ENCODE data around the gene PLCXD3. TPM values are rescaled to one million over a fixed set of nuclear protein-coding genes. Genes with fewer than 3 reads are reported as not detected.

The PLCXD3 gene
- total RNA-seq, 1 experiment from 2014 or later = not detected

GRCh38 chr5:41433552-41434181 lies 76.7 kb downstream of the PLCXD3 start:
- H3K27ac Mint-ChIP-seq (ENCODE audit: low read depth, unreplicated experiment) = no peak overlapping the region
- BruUV-seq (replicated peaks) = no TSS peak
- no peaks in the 10 kb centered on the region for H3K9me3 Mint-ChIP-seq (ENCODE audit: unreplicated experiment)
- intact Hi-C loops (cut with micrococcal nuclease) = no loop called here
- H3K4me1 Mint-ChIP-seq (ENCODE audit: insufficient read depth, unreplicated experiment) = no peaks in the 10 kb centered on the region
- H3K36me3 Mint-ChIP-seq (ENCODE audit: insufficient read depth, unreplicated experiment) = no peaks in the 10 kb centered on the region
- ChIA-PET CTCF (interaction anchor here (0.6 to 1.0 kb wide), 2 partner anchors 30 to 1765 kb away, joined by 3 read pairs; no protein-coding TSS in a partner anchor), POLR2A (no interaction called here)
- TF ChIP-seq CTCF (IDR thresholded peaks at IDR 0.05; ENCODE audit: unreplicated experiment) = peak; percentile 10
- H3K27me3 Mint-ChIP-seq (ENCODE audit: insufficient read depth, unreplicated experiment) = no peaks in the 10 kb centered on the region
- H3K4me3 Mint-ChIP-seq (ENCODE audit: unreplicated experiment) = no peak overlapping the region
- DNase-seq (ENCODE audit: unreplicated experiment) = peak; percentile 9

GRCh38 chr5:41432481-41433253 lies 77.7 kb downstream of the PLCXD3 start:
- Mint-ChIP-seq H3K27me3 (ENCODE audit: insufficient read depth, unreplicated experiment) (no peaks in the 10 kb centered on the region), H3K36me3 (ENCODE audit: insufficient read depth, unreplicated experiment) (no peaks in the 10 kb centered on the region), H3K27ac (ENCODE audit: low read depth, unreplicated experiment) (no peak overlapping the region), H3K4me1 (ENCODE audit: insufficient read depth, unreplicated experiment) (no peaks in the 10 kb centered on the region), H3K9me3 (ENCODE audit: unreplicated experiment) (no peaks in the 10 kb centered on the region), H3K4me3 (ENCODE audit: unreplicated experiment) (no peak overlapping the region)
- BruUV-seq (replicated peaks) = no TSS peak
- CTCF ChIA-PET = interaction anchor here (0.9 kb wide), 1 partner anchor 21 kb away, joined by 3 read pairs; no protein-coding TSS in a partner anchor
- no peak for DNase-seq (ENCODE audit: unreplicated experiment)
- POLR2A ChIA-PET = no interaction called here
- intact Hi-C loops (cut with micrococcal nuclease) = no loop called here
- TF ChIP-seq CTCF (IDR thresholded peaks at IDR 0.05; ENCODE audit: unreplicated experiment) = no peak

GRCh38 chr5:41427505-41427904 lies 82.9 kb downstream of the PLCXD3 start:
- intact Hi-C loops (cut with micrococcal nuclease) = no loop called here
- no peak overlapping the region for H3K4me3 Mint-ChIP-seq (ENCODE audit: unreplicated experiment)
- ChIA-PET CTCF (interaction anchor here (0.7 kb wide), 1 partner anchor 523 kb away, joined by 4 read pairs; no protein-coding TSS in a partner anchor), POLR2A (no interaction called here)
- H3K4me1 Mint-ChIP-seq (ENCODE audit: insufficient read depth, unreplicated experiment) = no peaks in the 10 kb centered on the region
- H3K27me3 Mint-ChIP-seq (ENCODE audit: insufficient read depth, unreplicated experiment) = no peaks in the 10 kb centered on the region
- DNase-seq (ENCODE audit: unreplicated experiment) = no peak
- no peaks in the 10 kb centered on the region for H3K36me3 Mint-ChIP-seq (ENCODE audit: insufficient read depth, unreplicated experiment)
- BruUV-seq (replicated peaks) = no TSS peak
- TF ChIP-seq CTCF (IDR thresholded peaks at IDR 0.05; ENCODE audit: unreplicated experiment) = no peak
- no peaks in the 10 kb centered on the region for H3K9me3 Mint-ChIP-seq (ENCODE audit: unreplicated experiment)
- H3K27ac Mint-ChIP-seq (ENCODE audit: low read depth, unreplicated experiment) = no peak overlapping the region

GRCh38 chr5:41425736-41426135 lies 84.7 kb downstream of the PLCXD3 start:
- CTCF ChIA-PET = no interaction called here

More at GRCh38 chr5:41425736-41426135, 84.7 kb downstream of the PLCXD3 start:
- Mint-ChIP-seq H3K9me3 (ENCODE audit: unreplicated experiment) (no peaks in the 10 kb centered on the region), H3K36me3 (ENCODE audit: insufficient read depth, unreplicated experiment) (no peaks in the 10 kb centered on the region), H3K27me3 (ENCODE audit: insufficient read depth, unreplicated experiment) (no peaks in the 10 kb centered on the region), H3K4me1 (ENCODE audit: insufficient read depth, unreplicated experiment) (no peaks in the 10 kb centered on the region), H3K4me3 (ENCODE audit: unreplicated experiment) (no peak overlapping the region), H3K27ac (ENCODE audit: low read depth, unreplicated experiment) (no peak overlapping the region)
- no peak for DNase-seq (ENCODE audit: unreplicated experiment)
- BruUV-seq (replicated peaks) = no TSS peak
- POLR2A ChIA-PET = interaction anchor here (0.7 kb wide), 1 partner anchor 1616 kb away, joined by 3 read pairs; no protein-coding TSS in a partner anchor
- intact Hi-C loops (cut with micrococcal nuclease) = no loop called here
- no peak for TF ChIP-seq CTCF (IDR thresholded peaks at IDR 0.05; ENCODE audit: unreplicated experiment)

All from MCF 10A (cell line).